ENCODE measurements around the gene EYS.

GRCh38 chr6:64694356-64694755, 1012.7 kb downstream of the EYS start:
- no peak for TF ChIP-seq CTCF (IDR thresholded peaks at IDR 0.05)
- no peak for TF ChIP-seq POLR2A (IDR thresholded peaks at IDR 0.05)
